Measurements from ENCODE around the gene RBM10.
A peak's percentile ranks its signal among the peaks of the same experiment; 100 is the strongest.

The RBM10 gene

GRCh38 chrX:47187106-47187677 is 42.2 kb downstream of the RBM10 start:
- WGBS (ENCODE audit: extremely low coverage, insufficient coverage, insufficient read length), result no CpG with 5 or more reads among the region's 4 CpGs
- no peak for DNase-seq
- Histone ChIP-seq H3K27ac (ENCODE audit: low read depth, low read length) (no peak overlapping the region), H4K8ac (ENCODE audit: low read depth, low read length) (no peak overlapping the region), H3K18ac (ENCODE audit: low read length) (no peak overlapping the region), H3K4me1 (ENCODE audit: control insufficient read depth in 1 of 2, insufficient read depth in 2 of 2, low read length in 2 of 2) (peaks cover 0 to 2% of the 10 kb centered on the region in 2 experiments), H2AFZ (ENCODE audit: insufficient read depth, low read length, poor library complexity) (no peak overlapping the region), H2BK120ac (ENCODE audit: insufficient read depth, low read length, poor library complexity) (no peak overlapping the region), H4K91ac (ENCODE audit: low read depth, low read length) (no peak overlapping the region), H2BK12ac (ENCODE audit: low read length) (no peak overlapping the region), H3K79me2 (ENCODE audit: control insufficient read depth, insufficient read depth, low read length, poor library complexity) (no peaks in the 10 kb centered on the region), H3K14ac (ENCODE audit: low read length) (no peak overlapping the region), H3K36me3 (ENCODE audit: control insufficient read depth in 1 of 2, insufficient read depth in 2 of 2, low read length in 2 of 2) (peaks cover 39 to 41% of the 10 kb centered on the region in 2 experiments), H3K79me1 (ENCODE audit: low read length) (peaks cover 2% of the 10 kb centered on the region), H4K12ac (ENCODE audit: low read depth, low read length) (no peak overlapping the region), H2AK5ac (ENCODE audit: low read length) (no peak overlapping the region), H3K9me3 (ENCODE audit: insufficient read depth, low read depth, low read length) (no peaks in the 10 kb centered on the region), H3K4me3 (ENCODE audit: low read depth, low read length) (no peak overlapping the region), H3K27me3 (ENCODE audit: insufficient read depth, low read length) (no peaks in the 10 kb centered on the region), H3K4ac (ENCODE audit: low read depth, low read length) (no peak overlapping the region), H3K23ac (ENCODE audit: low read length) (no peak overlapping the region), H2BK5ac (ENCODE audit: low read depth, low read length, poor library complexity) (no peak overlapping the region), H3K4me2 (ENCODE audit: low read length) (no peak overlapping the region), H3K9ac (ENCODE audit: low read length) (no peak overlapping the region)

GRCh38 chrX:47189906-47190305 is 44.9 kb downstream of the RBM10 start:
- H3K79me2 ChIP-seq (ENCODE audit: control insufficient read depth, insufficient read depth, low read length, poor library complexity), result peaks cover 11% of the 10 kb centered on the region
- no peak overlapping the region for H2AFZ ChIP-seq (ENCODE audit: insufficient read depth, low read length, poor library complexity)
- H3K4me3 ChIP-seq (ENCODE audit: low read depth, low read length), result no peak overlapping the region

GRCh38 chrX:47190445-47191269 is 45.6 kb downstream of the RBM10 start:
- Histone ChIP-seq H3K4ac (ENCODE audit: low read depth, low read length) (no peak overlapping the region), H3K4me3 (ENCODE audit: low read depth, low read length) (peak overlapping the region; percentile 67), H3K27ac (ENCODE audit: low read depth, low read length) (no peak overlapping the region), H4K8ac (ENCODE audit: low read depth, low read length) (peak overlapping the region; percentile 56), H3K23ac (ENCODE audit: low read length) (no peak overlapping the region), H3K27me3 (ENCODE audit: insufficient read depth, low read length) (no peaks in the 10 kb centered on the region), H2BK12ac (ENCODE audit: low read length) (no peak overlapping the region), H3K36me3 (ENCODE audit: control insufficient read depth in 1 of 2, insufficient read depth in 2 of 2, low read length in 2 of 2) (peaks cover 18% of the 10 kb centered on the region in 2 experiments), H2BK5ac (ENCODE audit: low read depth, low read length, poor library complexity) (no peak overlapping the region), H2AK5ac (ENCODE audit: low read length) (no peak overlapping the region), H3K4me2 (ENCODE audit: low read length) (peak overlapping the region; percentile 76), H3K9ac (ENCODE audit: low read length) (no peak overlapping the region), H4K12ac (ENCODE audit: low read depth, low read length) (no peak overlapping the region), H3K18ac (ENCODE audit: low read length) (no peak overlapping the region), H2BK120ac (ENCODE audit: insufficient read depth, low read length, poor library complexity) (peak overlapping the region; percentile 43), H3K14ac (ENCODE audit: low read length) (no peak overlapping the region), H3K79me2 (ENCODE audit: control insufficient read depth, insufficient read depth, low read length, poor library complexity) (peaks cover 14% of the 10 kb centered on the region), H3K79me1 (ENCODE audit: low read length) (peaks cover 7% of the 10 kb centered on the region), H3K9me3 (ENCODE audit: insufficient read depth, low read depth, low read length) (no peaks in the 10 kb centered on the region), H4K91ac (ENCODE audit: low read depth, low read length) (peak overlapping the region; percentile 8), H2AFZ (ENCODE audit: insufficient read depth, low read length, poor library complexity) (peak overlapping the region; percentile 81), H3K4me1 (ENCODE audit: control insufficient read depth in 1 of 2, insufficient read depth in 2 of 2, low read length in 2 of 2) (peaks cover 5 to 12% of the 10 kb centered on the region in 2 experiments)
- peak; percentile 75 to 78 for DNase-seq
- no CpG with 5 or more reads among the region's 40 CpGs for WGBS (ENCODE audit: extremely low coverage, insufficient coverage, insufficient read length)

More at GRCh38 chrX:47189906-47190305, 44.9 kb downstream of the RBM10 start:
- Histone ChIP-seq H3K4ac (ENCODE audit: low read depth, low read length) (no peak overlapping the region), H2BK12ac (ENCODE audit: low read length) (no peak overlapping the region), H3K4me2 (ENCODE audit: low read length) (no peak overlapping the region), H4K8ac (ENCODE audit: low read depth, low read length) (no peak overlapping the region), H3K9ac (ENCODE audit: low read length) (no peak overlapping the region), H4K12ac (ENCODE audit: low read depth, low read length) (no peak overlapping the region), H3K36me3 (ENCODE audit: control insufficient read depth in 1 of 2, insufficient read depth in 2 of 2, low read length in 2 of 2) (peaks cover 24 to 26% of the 10 kb centered on the region in 2 experiments), H3K9me3 (ENCODE audit: insufficient read depth, low read depth, low read length) (no peaks in the 10 kb centered on the region), H3K14ac (ENCODE audit: low read length) (no peak overlapping the region), H3K79me1 (ENCODE audit: low read length) (peaks cover 7% of the 10 kb centered on the region), H4K91ac (ENCODE audit: low read depth, low read length) (no peak overlapping the region), H2AK5ac (ENCODE audit: low read length) (no peak overlapping the region), H3K27me3 (ENCODE audit: insufficient read depth, low read length) (no peaks in the 10 kb centered on the region), H3K4me1 (ENCODE audit: control insufficient read depth in 1 of 2, insufficient read depth in 2 of 2, low read length in 2 of 2) (peaks cover 2 to 8% of the 10 kb centered on the region in 2 experiments), H3K18ac (ENCODE audit: low read length) (no peak overlapping the region), H3K23ac (ENCODE audit: low read length) (no peak overlapping the region), H2BK5ac (ENCODE audit: low read depth, low read length, poor library complexity) (no peak overlapping the region), H3K27ac (ENCODE audit: low read depth, low read length) (no peak overlapping the region), H2BK120ac (ENCODE audit: insufficient read depth, low read length, poor library complexity) (no peak overlapping the region)
- WGBS (ENCODE audit: extremely low coverage, insufficient coverage, insufficient read length), result no CpG with 5 or more reads among the region's 19 CpGs
- DNase-seq, result peak; percentile 23 to 45

GRCh38 chrX:47191331-47191730 is 46.3 kb downstream of the RBM10 start:
- H3K27me3 ChIP-seq (ENCODE audit: insufficient read depth, low read length), result no peaks in the 10 kb centered on the region
- peaks cover 7 to 17% of the 10 kb centered on the region in 2 experiments for H3K4me1 ChIP-seq (ENCODE audit: control insufficient read depth in 1 of 2, insufficient read depth in 2 of 2, low read length in 2 of 2)

More at GRCh38 chrX:47191331-47191730, 46.3 kb downstream of the RBM10 start:
- H2AFZ ChIP-seq (ENCODE audit: insufficient read depth, low read length, poor library complexity), result peak overlapping the region; percentile 81
- no peak overlapping the region for H3K18ac ChIP-seq (ENCODE audit: low read length)
- H3K9ac ChIP-seq (ENCODE audit: low read length), result no peak overlapping the region
- H4K12ac ChIP-seq (ENCODE audit: low read depth, low read length), result no peak overlapping the region
- H3K9me3 ChIP-seq (ENCODE audit: insufficient read depth, low read depth, low read length), result no peaks in the 10 kb centered on the region
- no peak overlapping the region for H2AK5ac ChIP-seq (ENCODE audit: low read length)
- DNase-seq, result peak in 1 of 2 donors; percentile 38
- peak overlapping the region; percentile 8 for H4K91ac ChIP-seq (ENCODE audit: low read depth, low read length)
- peak overlapping the region; percentile 76 for H3K4me2 ChIP-seq (ENCODE audit: low read length)
- no peak overlapping the region for H2BK5ac ChIP-seq (ENCODE audit: low read depth, low read length, poor library complexity)
- no peak overlapping the region for H4K8ac ChIP-seq (ENCODE audit: low read depth, low read length)
- H3K14ac ChIP-seq (ENCODE audit: low read length), result no peak overlapping the region
- H3K4ac ChIP-seq (ENCODE audit: low read depth, low read length), result no peak overlapping the region
- peaks cover 18% of the 10 kb centered on the region for H3K79me2 ChIP-seq (ENCODE audit: control insufficient read depth, insufficient read depth, low read length, poor library complexity)
- no peak overlapping the region for H3K4me3 ChIP-seq (ENCODE audit: low read depth, low read length)
- H3K27ac ChIP-seq (ENCODE audit: low read depth, low read length), result no peak overlapping the region
- no peak overlapping the region for H2BK120ac ChIP-seq (ENCODE audit: insufficient read depth, low read length, poor library complexity)
- H3K79me1 ChIP-seq (ENCODE audit: low read length), result peaks cover 7% of the 10 kb centered on the region
- no CpG with 5 or more reads among the region's 26 CpGs for WGBS (ENCODE audit: extremely low coverage, insufficient coverage, insufficient read length)
- H3K23ac ChIP-seq (ENCODE audit: low read length), result no peak overlapping the region
- no peak overlapping the region for H2BK12ac ChIP-seq (ENCODE audit: low read length)
- H3K36me3 ChIP-seq (ENCODE audit: control insufficient read depth in 1 of 2, insufficient read depth in 2 of 2, low read length in 2 of 2), result peaks cover 11 to 12% of the 10 kb centered on the region in 2 experiments
